CD4-positive, alpha-beta memory T cell (primary cell): ENCODE measurements around the gene GNAI2. TPM values are rescaled to one million over a fixed set of nuclear protein-coding genes. Genes with fewer than 3 reads are reported as not detected.

Source experiments
- CTCF ChIA-PET: fragments of 350-600 bp; sonication (Branson Sonifier 250); formaldehyde crosslinking; loops from one replicate; lab custom pipeline; 2021; ENCODE audit warnings: inconsistent platforms; ENCODE audit not compliant: partially characterized antibody; lab: Charles Lee
- POLR2A ChIA-PET: fragments of 350-600 bp; sonication (Branson Sonifier 250); formaldehyde crosslinking; loops from one replicate; lab custom pipeline; 2021; ENCODE audit not compliant: partially characterized antibody; lab: Charles Lee
- DNase-seq, 5 donors: peaks; one replicate each; pipeline versions ENCODE4 v3.0.0 to v3.0.0-alpha.2; 2020 to 2022; ENCODE audit warnings: mixed read lengths in 1 of 5
- H3K27ac ChIP-seq: one replicate; pipeline ENCODE4 v1.7.0; 2013; ENCODE audit warnings: low read depth, low read length
- H3K27me3 ChIP-seq: 2 replicates; pipeline ENCODE4 v1.7.0; 2013; ENCODE audit warnings: mild to moderate bottlenecking, low read length, moderate library complexity; ENCODE audit not compliant: insufficient read depth
- H3K36me3 ChIP-seq: 2 replicates; pipeline ENCODE4 v1.7.0; 2013; ENCODE audit warnings: mild to moderate bottlenecking, low read length, moderate library complexity; ENCODE audit not compliant: insufficient read depth
- H3K4me1 ChIP-seq: 2 replicates; pipeline ENCODE4 v1.7.0; 2013; ENCODE audit warnings: mild to moderate bottlenecking, low read length, moderate library complexity; ENCODE audit not compliant: insufficient read depth
- H3K4me3 ChIP-seq, 2 donors: one replicate each; pipeline ENCODE4 v1.7.0; 2013; ENCODE audit warnings: low read length in 2 of 2, mild to moderate bottlenecking in 1 of 2
- H3K9me3 ChIP-seq, 2 donors: one replicate each; pipeline ENCODE4 v1.7.0; 2013; ENCODE audit warnings: low read length in 2 of 2, control low read depth in 1 of 2; ENCODE audit not compliant: control insufficient read depth in 1 of 2
- H3K27ac Mint-ChIP-seq, 7 donors: one replicate each; pipeline ENCODE4 v1.8.0; 2020 to 2021; ENCODE audit warnings: mixed read lengths in 7 of 7, mild to moderate bottlenecking in 6 of 7, inconsistent platforms in 3 of 7, moderate library complexity in 3 of 7
- H3K27me3 Mint-ChIP-seq, 2 donors: one replicate each; pipeline ENCODE4 v1.8.0; 2020 to 2021; ENCODE audit warnings: mixed read lengths in 2 of 2
- H3K36me3 Mint-ChIP-seq, 2 donors: one replicate each; pipeline ENCODE4 v1.8.0; 2020 to 2021; ENCODE audit warnings: mixed read lengths in 2 of 2, inconsistent platforms in 1 of 2, mild to moderate bottlenecking in 1 of 2
- H3K4me1 Mint-ChIP-seq, 4 donors: one replicate each; pipeline ENCODE4 v1.8.0; 2020 to 2021; ENCODE audit warnings: mixed read lengths in 4 of 4, mild to moderate bottlenecking in 1 of 4
- H3K4me3 Mint-ChIP-seq, 8 donors: one replicate each; pipeline ENCODE4 v1.8.0; 2020 to 2021; ENCODE audit warnings: mixed read lengths in 8 of 8, mild to moderate bottlenecking in 7 of 8, moderate library complexity in 6 of 8, inconsistent platforms in 3 of 8
- H3K9me3 Mint-ChIP-seq, 8 donors: one replicate each; pipeline ENCODE4 v1.8.0; 2020 to 2021; ENCODE audit warnings: mixed read lengths in 8 of 8, mild to moderate bottlenecking in 5 of 8, inconsistent platforms in 3 of 8, moderate library complexity in 1 of 8
- intact Hi-C: fragments of 100-400 bp; cut with micrococcal nuclease; formaldehyde crosslinking; loops from one replicate; pipeline ENCODE4 v1.15.1; 2023
- polyA plus RNA-seq, 2 donors: library from polyadenylated mRNA; unstranded; fragments of 300-500 nt; fragmentation: Illumina TruSeq; gene quantifications; one replicate each; pipeline ENCODE4 v1.2.3, GENCODE V29; 2021
- total RNA-seq, 2 experiments: library from RNA; stranded (reverse); gene quantifications; one replicate each; pipeline ENCODE4 v1.2.3, GENCODE V29; 2021

Gene GNAI2
- total and polyA plus RNA-seq, 4 experiments from 2014 or later = 292 to 615 (median 416) TPM

DNA sequence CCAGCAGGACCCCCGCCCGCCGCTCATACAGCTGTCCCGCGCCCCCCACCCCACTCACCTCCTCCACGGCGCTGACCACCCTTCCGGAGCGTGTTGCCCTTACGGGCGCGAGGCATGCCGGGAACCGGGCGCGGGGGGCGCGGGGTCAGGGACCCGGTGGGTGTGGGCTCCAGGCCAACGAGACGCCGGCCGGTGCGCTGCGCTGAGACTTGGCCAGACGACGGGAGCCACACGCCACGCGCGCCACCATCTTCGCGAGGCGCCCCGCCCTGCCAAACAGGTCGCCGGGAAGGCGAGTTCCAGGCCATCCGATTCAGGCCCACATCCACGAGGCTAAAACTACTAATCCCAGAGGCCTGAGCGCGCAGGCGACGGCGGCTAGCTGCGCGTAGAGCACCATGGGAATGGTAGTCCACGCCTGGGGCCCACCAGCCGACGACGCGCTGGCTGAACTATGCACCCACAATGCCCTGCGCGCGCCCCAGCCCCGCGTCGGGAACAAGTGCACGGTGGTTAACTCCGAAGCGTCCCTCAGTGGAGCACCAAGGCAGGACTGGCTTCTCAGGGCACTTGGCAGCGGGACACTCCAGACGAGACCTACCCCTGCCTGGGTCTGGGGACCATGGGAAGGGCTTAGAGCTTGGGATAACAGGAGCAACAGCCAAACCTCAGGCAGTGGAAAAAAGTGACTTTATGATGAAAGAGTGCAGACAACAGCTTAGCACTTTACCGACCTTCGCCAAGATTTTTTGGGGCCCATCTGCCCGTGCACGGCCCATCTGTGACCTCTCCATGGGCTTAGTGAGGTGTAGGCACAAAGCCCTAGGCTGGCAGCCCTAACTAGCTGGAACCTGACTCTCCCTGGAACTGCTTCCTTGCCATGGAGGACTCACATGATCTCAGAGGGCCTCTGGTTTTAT lies 56.4 kb downstream of the GNAI2 start, which contains the start of gene IFRD2:
Gene IFRD2 (minus strand): TSS at position 271 of the 920 bp plus-strand sequence. CDS start 155 bp downstream, at position 116.
- Mint-ChIP-seq H3K27me3 (no peaks in the 10 kb centered on the region), H3K36me3 (peaks cover 0 to 25% of the 10 kb centered on the region in 2 donors), H3K9me3 (peaks cover 0 to 1% (median 0%) of the 10 kb centered on the region in 8 donors), H3K4me3 (peak within 1 kb of the TSS; percentile 82 to 92 (median 88)), H3K4me1 (peaks cover 12 to 39% (median 22%) of the 10 kb centered on the region in 4 donors), H3K27ac (peak within 1 kb of the TSS; percentile 90 to 99 (median 98))
- Histone ChIP-seq H3K4me1 (peaks cover 24% of the 10 kb centered on the region), H3K27me3 (no peaks in the 10 kb centered on the region), H3K4me3 (peak within 1 kb of the TSS; percentile 76), H3K36me3 (peaks cover 25% of the 10 kb centered on the region), H3K27ac (peak within 1 kb of the TSS; percentile 68), H3K9me3 (no peaks in the 10 kb centered on the region)
- intact Hi-C loops = loop anchor here (1.0 kb wide), 6 partner anchors 29 to 67 kb away; partner anchors contain the start of genes CYB561D2, GNAI2, NPRL2 and TMEM115
- CTCF ChIA-PET = interaction anchor here (0.6 to 1.6 kb wide), 6 partner anchors 29 to 1625 kb away, joined by 3 to 8 read pairs (median 4); no protein-coding TSS in a partner anchor
- DNase-seq = peak; percentile 94 to 98 (median 95)
- POLR2A ChIA-PET = interaction anchor here (0.7 to 9.2 kb wide), 17 partner anchors 23 to 1765 kb away, joined by 3 to 178 read pairs (median 7); partner anchors contain the start of genes CYB561D2, GNAI2, HEMK1 and NPRL2

DNA sequence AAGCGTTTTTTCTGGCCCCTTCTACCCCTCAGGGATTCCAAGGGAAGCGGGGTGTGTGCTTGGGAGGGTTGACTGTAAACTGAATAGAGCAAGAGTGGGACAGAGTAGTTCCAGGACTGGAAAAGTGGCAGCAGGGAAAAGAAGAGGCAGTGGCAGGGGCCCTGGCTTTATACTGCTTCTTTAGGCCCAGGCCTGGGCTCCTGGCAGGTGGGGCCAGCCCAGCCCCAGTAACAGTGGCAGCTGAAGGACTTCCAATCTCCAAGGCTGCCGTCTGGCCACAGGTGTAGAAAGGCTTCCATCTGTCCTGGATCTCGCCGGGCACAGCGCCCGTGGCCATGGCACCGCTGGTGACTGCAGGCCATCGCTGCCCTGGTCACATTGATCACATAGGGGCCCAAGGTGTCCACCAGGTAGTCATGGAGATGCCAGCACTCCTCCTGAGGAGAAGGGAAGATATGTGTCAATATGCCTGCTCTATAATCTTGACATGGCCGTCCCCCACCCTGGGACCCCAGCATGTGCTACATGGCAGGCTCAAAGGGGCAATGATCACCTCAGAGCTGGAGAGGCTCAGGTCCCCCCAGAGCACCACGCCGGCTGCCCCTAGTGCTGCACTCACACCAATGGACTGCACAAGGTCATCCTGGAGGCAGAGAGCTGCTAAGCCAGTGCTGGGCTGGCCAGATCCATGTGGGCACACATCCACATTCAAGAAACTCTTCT lies 57.2 kb downstream of the GNAI2 start:
- POLR2A ChIA-PET = interaction anchor here (0.7 to 9.2 kb wide), 11 partner anchors 26 to 953 kb away, joined by 3 to 178 read pairs (median 10); partner anchors contain the start of genes CYB561D2, GNAI2, HEMK1 and NPRL2
- peak overlapping the region; percentile 68 for H3K27ac ChIP-seq
- peak in 1 of 5 donors; percentile 35 for DNase-seq
- Mint-ChIP-seq H3K4me3 (peak overlapping the region in 6 of 8 donors; percentile 8 to 89 (median 86)), H3K27ac (peak overlapping the region; percentile 90 to 99 (median 98)), H3K4me1 (peaks cover 15 to 47% (median 27%) of the 10 kb centered on the region in 4 donors), H3K36me3 (peaks cover 0 to 19% of the 10 kb centered on the region in 2 donors), H3K9me3 (peaks cover 0 to 1% (median 0%) of the 10 kb centered on the region in 8 donors), H3K27me3 (no peaks in the 10 kb centered on the region)
- peaks cover 31% of the 10 kb centered on the region for H3K4me1 ChIP-seq
- no peak overlapping the region for H3K4me3 ChIP-seq
- peaks cover 21% of the 10 kb centered on the region for H3K36me3 ChIP-seq
- intact Hi-C loops = no loop called here
- no peaks in the 10 kb centered on the region for H3K9me3 ChIP-seq
- H3K27me3 ChIP-seq = no peaks in the 10 kb centered on the region
- CTCF ChIA-PET = interaction anchor here (0.6 to 1.1 kb wide), 2 partner anchors 29 to 1626 kb away, joined by 3 to 6 read pairs; no protein-coding TSS in a partner anchor

GRCh38 chr3:50294089-50294488 lies 58.1 kb downstream of the GNAI2 start:
- peaks cover 13% of the 10 kb centered on the region for H3K36me3 ChIP-seq
- Mint-ChIP-seq H3K9me3 (peaks cover 0 to 1% (median 0%) of the 10 kb centered on the region in 8 donors), H3K4me1 (peaks cover 15 to 54% (median 30%) of the 10 kb centered on the region in 4 donors), H3K4me3 (no peak overlapping the region), H3K27ac (peak overlapping the region in 2 of 7 donors; percentile 50 to 60), H3K27me3 (no peaks in the 10 kb centered on the region), H3K36me3 (peaks cover 0 to 15% of the 10 kb centered on the region in 2 donors)
- ChIA-PET POLR2A (interaction anchor here (0.8 to 9.2 kb wide), 2 partner anchors 31 to 44 kb away, joined by 3 to 178 read pairs; partner anchors contain the start of gene RASSF1), CTCF (interaction anchor here (1.1 kb wide), 1 partner anchor 30 kb away, joined by 3 read pairs; no protein-coding TSS in a partner anchor)
- no peak overlapping the region for H3K4me3 ChIP-seq
- no peaks in the 10 kb centered on the region for H3K9me3 ChIP-seq
- no peaks in the 10 kb centered on the region for H3K27me3 ChIP-seq
- H3K27ac ChIP-seq = no peak overlapping the region
- intact Hi-C loops = no loop called here
- no peak for DNase-seq
- H3K4me1 ChIP-seq = peaks cover 36% of the 10 kb centered on the region

GRCh38 chr3:50294492-50295403 lies 58.7 kb downstream of the GNAI2 start:
- peaks cover 7% of the 10 kb centered on the region for H3K36me3 ChIP-seq
- no peaks in the 10 kb centered on the region for H3K27me3 Mint-ChIP-seq
- peaks cover 16 to 56% (median 30%) of the 10 kb centered on the region in 4 donors for H3K4me1 Mint-ChIP-seq
- H3K27me3 ChIP-seq = no peaks in the 10 kb centered on the region
- POLR2A ChIA-PET = interaction anchor here (0.6 to 9.2 kb wide), 2 partner anchors 43 to 692 kb away, joined by 5 to 178 read pairs; partner anchors contain the start of gene RASSF1
- peaks cover 0 to 13% of the 10 kb centered on the region in 2 donors for H3K36me3 Mint-ChIP-seq
- no peak overlapping the region for H3K27ac ChIP-seq
- H3K9me3 ChIP-seq = no peaks in the 10 kb centered on the region
- peaks cover 38% of the 10 kb centered on the region for H3K4me1 ChIP-seq
- no peak overlapping the region for H3K4me3 ChIP-seq
- peak overlapping the region in 2 of 7 donors; percentile 50 to 77 for H3K27ac Mint-ChIP-seq
- intact Hi-C loops = no loop called here
- DNase-seq = peak in 1 of 5 donors; percentile 31
- CTCF ChIA-PET = interaction anchor here (1.1 kb wide), 1 partner anchor 29 kb away, joined by 3 read pairs; no protein-coding TSS in a partner anchor
- peaks cover 0 to 1% (median 0%) of the 10 kb centered on the region in 8 donors for H3K9me3 Mint-ChIP-seq
- peak overlapping the region in 1 of 8 donors; percentile 6 for H3K4me3 Mint-ChIP-seq

DNA sequence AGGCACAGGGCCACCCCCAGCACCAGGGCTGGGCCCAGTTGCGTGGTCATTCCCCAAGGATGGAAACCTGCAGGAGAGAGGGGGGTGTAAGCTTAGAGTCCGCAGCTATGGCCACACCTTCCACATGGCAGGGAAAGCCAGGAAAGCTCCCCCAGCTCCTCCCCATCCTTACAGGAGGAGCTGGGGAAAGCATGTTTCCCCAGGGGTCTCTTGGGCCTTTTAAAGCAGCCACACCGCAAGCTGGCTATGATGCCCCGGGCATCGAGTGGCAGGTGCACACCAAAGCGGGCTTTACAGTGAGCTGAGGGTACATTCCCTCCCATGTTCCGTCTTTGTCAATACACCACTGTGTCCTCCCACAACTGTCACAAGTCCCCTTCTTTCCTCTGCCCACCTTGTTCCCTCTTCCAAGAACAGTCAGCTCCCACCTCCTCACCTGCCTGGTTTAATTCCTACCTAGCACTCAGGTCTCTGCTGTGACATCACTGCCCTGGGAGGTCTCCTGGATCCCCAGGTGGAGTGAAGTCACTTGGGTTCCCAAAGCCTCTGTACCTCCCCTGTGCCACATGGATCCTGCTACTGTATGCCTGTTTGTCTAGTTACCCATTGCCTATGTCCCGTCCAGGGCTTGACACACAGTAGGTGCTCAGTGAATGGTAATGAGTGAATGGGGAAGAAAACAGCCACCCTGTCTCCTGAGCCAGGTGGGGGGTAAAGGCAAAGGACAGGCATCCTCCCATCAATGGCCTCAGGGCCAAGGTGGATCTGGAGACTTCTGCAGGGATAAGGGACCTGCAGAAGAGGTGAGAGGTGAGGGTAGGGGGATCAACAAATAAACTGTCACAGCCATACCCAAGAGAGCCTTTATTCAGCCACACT lies 59.8 kb downstream of the GNAI2 start:
- POLR2A ChIA-PET = interaction anchor here (0.6 to 9.2 kb wide), 4 partner anchors 22 to 693 kb away, joined by 3 to 178 read pairs (median 50); partner anchors contain the start of genes HYAL2 and RASSF1
- H3K36me3 ChIP-seq = no peaks in the 10 kb centered on the region
- DNase-seq = peak in 1 of 5 donors; percentile 15
- Mint-ChIP-seq H3K4me1 (peaks cover 24 to 66% (median 38%) of the 10 kb centered on the region in 4 donors), H3K27ac (peak overlapping the region; percentile 41 to 80 (median 65)), H3K27me3 (no peaks in the 10 kb centered on the region), H3K9me3 (peaks cover 0 to 1% (median 0%) of the 10 kb centered on the region in 8 donors), H3K36me3 (peaks cover 0 to 11% of the 10 kb centered on the region in 2 donors), H3K4me3 (peak overlapping the region in 1 of 8 donors; percentile 12)
- no peak overlapping the region for H3K4me3 ChIP-seq
- H3K27ac ChIP-seq = no peak overlapping the region
- intact Hi-C loops = no loop called here
- H3K4me1 ChIP-seq = peaks cover 43% of the 10 kb centered on the region
- CTCF ChIA-PET = no interaction called here
- no peaks in the 10 kb centered on the region for H3K9me3 ChIP-seq
- no peaks in the 10 kb centered on the region for H3K27me3 ChIP-seq
